Measurements from ENCODE around the gene SCTR.

- TF ChIP-seq EZH2 (IDR thresholded peaks at IDR 0.05; ENCODE audit: low read depth): no peak
- peak; percentile 98 for TF ChIP-seq CTCF (conservative IDR thresholded peaks at IDR 0.05)
Observed at GRCh38 chr2:119407430-119408220, 116.7 kb downstream of the SCTR start.

Measured in PC-9 (cell line).